Measurements from ENCODE around the gene CHST7. TPM values are rescaled to one million over a fixed set of nuclear protein-coding genes. Genes with fewer than 3 reads are reported as not detected.

The CHST7 gene
- total RNA-seq, 1 experiment from 2014 or later, result 17.1 TPM

GRCh38 chrX:46582325-46582724 lies 8.8 kb downstream of the CHST7 start:
- Histone ChIP-seq H2BK15ac (ENCODE audit: low read depth, low read length) (no peak overlapping the region), H3K4ac (ENCODE audit: low read depth, low read length) (no peak overlapping the region), H3K56ac (ENCODE audit: insufficient read length, low read depth, low read length) (no peak overlapping the region), H3K4me1 (ENCODE audit: insufficient read depth, low read length) (no peaks in the 10 kb centered on the region; the same call in 1 of the 2 replicates), H2BK12ac (ENCODE audit: insufficient read length, low read depth, low read length) (no peak overlapping the region), H3K9ac (ENCODE audit: extremely low read depth, insufficient read length, low read length) (no peak overlapping the region), H2BK5ac (ENCODE audit: insufficient read length, low read length) (no peak overlapping the region), H2BK120ac (ENCODE audit: low read depth, low read length, poor library complexity, severe bottlenecking) (no peak overlapping the region), H3K23ac (ENCODE audit: insufficient read length, low read depth, low read length) (no peak overlapping the region), H3K27ac (ENCODE audit: insufficient read length, low read depth, low read length) (no peak overlapping the region), H3K14ac (ENCODE audit: insufficient read depth, low read length) (no peak overlapping the region), H3K27me3 (ENCODE audit: insufficient read depth, low read length) (no peaks in the 10 kb centered on the region; the same call in 1 of the 2 replicates), H3K18ac (ENCODE audit: insufficient read length, low read depth, low read length) (no peak overlapping the region), H4K8ac (replicated peaks; ENCODE audit: insufficient read length, low read depth, low read length) (no peak overlapping the region), H3K23me2 (ENCODE audit: insufficient read length, low read depth, low read length, poor library complexity, severe bottlenecking) (no peaks in the 10 kb centered on the region), H3K4me2 (ENCODE audit: insufficient read depth, insufficient read length, low read length) (no peak overlapping the region), H4K5ac (ENCODE audit: insufficient read length, low read depth, low read length) (no peak overlapping the region), H3T11ph (ENCODE audit: low read length) (no peak overlapping the region), H2AK5ac (ENCODE audit: insufficient read length, low read length) (no peak overlapping the region), H3K9me3 (ENCODE audit: control insufficient read depth, low read depth, low read length) (peaks cover 17% of the 10 kb centered on the region), H4K20me1 (ENCODE audit: control insufficient read depth, insufficient read depth, insufficient read length) (no peaks in the 10 kb centered on the region), H3K79me2 (ENCODE audit: insufficient read depth, low read length) (peaks cover 13% of the 10 kb centered on the region; the same call in 1 of the 2 replicates), H4K91ac (ENCODE audit: insufficient read length, low read depth, low read length) (no peak overlapping the region), H2AFZ (ENCODE audit: low read length) (no peak overlapping the region), H2BK20ac (ENCODE audit: low read depth, low read length, poor library complexity, severe bottlenecking) (no peak overlapping the region), H3K79me1 (ENCODE audit: insufficient read depth, low read depth, low read length, poor library complexity, severe bottlenecking) (peaks cover 2% of the 10 kb centered on the region)
- H3K27ac Mint-ChIP-seq, result no peak overlapping the region; a peak in 1 of 7 replicates
- peaks cover 66 to 70% of the 10 kb centered on the region in 2 experiments for H3K9me3 Mint-ChIP-seq
- H3K36me3 Mint-ChIP-seq (ENCODE audit: insufficient read depth in 1 of 3, low read depth in 3 of 3), result peaks cover 11 to 38% (median 25%) of the 10 kb centered on the region in 3 experiments
- TF ChIP-seq CTCF (conservative IDR thresholded peaks at IDR 0.05), result no peak
- peaks cover 31 to 34% of the 10 kb centered on the region in 2 experiments for H3K4me1 Mint-ChIP-seq
- WGBS (ENCODE audit: extremely low coverage, insufficient read length, low lambda C conversion rate), result no CpG with 5 or more reads among the region's 3 CpGs
- DNase-seq, result no peak
- H3K4me3 Mint-ChIP-seq, result 0 out of 5 replicates have a peak overlapping the region, but pooled peaks of 1 of the 2 experiments have one; percentile 6
- H3K27me3 Mint-ChIP-seq (ENCODE audit: low read depth), result no peaks in the 10 kb centered on the region; the same call in 1 of the 2 replicates

All from H9 (cell line).